Right kidney (tissue), 1 donor: ENCODE results near the gene TTC38.

Experiments
- DNase-seq: peaks from one replicate; pipeline ENCODE4 v3.0.0-alpha.2; 2016

The TTC38 gene

DNA sequence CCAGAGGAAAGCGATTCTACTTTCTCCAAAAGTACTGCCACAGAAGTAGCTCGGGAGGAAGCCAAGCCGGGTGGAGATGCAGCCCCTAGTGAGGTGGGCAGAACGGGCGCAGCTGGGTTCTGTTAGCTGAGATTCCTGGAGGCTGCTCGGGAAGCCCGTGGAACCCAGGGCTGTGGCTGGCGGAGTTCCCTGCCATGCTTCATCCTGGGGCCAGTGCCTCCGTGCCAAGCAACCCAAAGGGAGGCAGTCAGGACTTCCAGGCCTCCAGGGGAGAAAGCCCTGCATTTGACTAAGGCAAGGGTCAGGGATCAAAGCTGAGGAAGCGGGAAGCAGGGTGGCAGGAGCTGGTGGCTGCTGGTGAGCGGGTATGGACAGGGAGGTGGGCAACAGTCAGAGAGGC, 61.0 kb downstream of the TTC38 start:
- DNase-seq: no peak

DNA sequence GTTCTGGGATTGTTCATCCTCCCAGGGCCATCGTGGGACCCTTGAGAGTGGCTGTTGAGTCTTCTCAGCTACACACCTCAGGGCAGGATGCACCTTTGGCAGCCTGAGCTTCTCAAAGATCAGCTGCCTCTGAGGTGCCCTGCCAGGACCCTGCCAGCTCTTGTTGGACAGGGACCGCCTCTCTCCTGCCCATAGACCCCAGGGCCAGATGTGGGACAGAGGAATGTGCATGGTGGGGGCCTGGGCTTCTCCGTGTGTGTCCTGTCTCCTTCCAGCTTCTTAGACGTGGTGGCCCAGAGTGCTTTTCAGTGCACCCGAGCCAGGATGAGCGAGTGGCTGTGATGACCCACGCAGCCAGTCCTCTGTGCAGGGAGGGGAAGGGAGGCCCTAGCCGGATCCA, 61.8 kb downstream of the TTC38 start:
- DNase-seq: no peak

- DNase-seq: no peak
These were observed 62.6 kb downstream of the TTC38 start for GRCh38 chr22:46330426-46330825.

DNA sequence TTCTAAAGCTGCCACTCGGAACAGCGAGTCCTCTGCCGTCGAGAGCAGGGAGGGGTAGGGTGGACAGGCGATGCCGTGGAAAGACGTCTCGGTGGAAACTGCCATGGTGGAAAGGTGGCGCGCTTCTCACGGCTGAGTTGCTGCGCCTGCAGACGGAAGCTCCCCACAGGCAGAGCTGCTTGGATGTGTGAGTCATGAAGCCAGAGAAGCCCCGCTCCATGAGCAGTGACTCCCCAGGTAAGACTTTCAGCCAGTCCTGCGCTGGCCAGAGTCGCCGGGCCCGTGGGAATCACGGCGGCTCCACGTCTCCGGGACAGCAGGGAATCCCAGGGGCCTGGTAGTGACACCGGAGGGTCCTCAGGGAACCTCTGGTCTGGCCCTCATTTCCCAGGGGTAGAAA, 63.7 kb downstream of the TTC38 start:
- DNase-seq: no peak

- peak; percentile 91 for DNase-seq
These were observed 67.7 kb downstream of the TTC38 start, which contains the start of gene TRMU for GRCh38 chr22:46335201-46336118. Gene TRMU, plus strand, starts transcription at chr22:46335714. Its CDS starts 51 bp downstream, at chr22:46335765.

GRCh38 chr22:46336119-46337078, 68.6 kb downstream of the TTC38 start:
- DNase-seq: peak; percentile 46

DNA sequence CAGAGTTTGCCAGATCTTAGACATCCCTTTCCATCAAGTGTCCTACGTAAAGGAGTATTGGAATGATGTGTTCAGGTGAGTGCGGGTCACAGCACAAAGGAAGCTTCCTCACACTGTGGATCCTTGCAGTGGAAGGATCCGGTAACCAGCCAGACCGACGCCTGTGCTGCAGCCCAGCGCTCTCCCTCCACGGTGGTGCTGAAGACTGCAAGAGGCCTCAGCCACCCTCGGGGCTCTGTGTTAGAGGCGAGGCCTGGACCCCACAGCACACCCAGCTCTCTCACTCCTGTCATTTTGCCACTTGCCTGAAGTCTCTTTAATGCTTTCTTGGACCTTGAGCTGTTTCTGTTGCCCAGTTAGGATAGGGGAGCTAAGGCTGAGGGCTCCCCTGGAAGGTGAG, 70.1 kb downstream of the TTC38 start:
- no peak for DNase-seq

DNA sequence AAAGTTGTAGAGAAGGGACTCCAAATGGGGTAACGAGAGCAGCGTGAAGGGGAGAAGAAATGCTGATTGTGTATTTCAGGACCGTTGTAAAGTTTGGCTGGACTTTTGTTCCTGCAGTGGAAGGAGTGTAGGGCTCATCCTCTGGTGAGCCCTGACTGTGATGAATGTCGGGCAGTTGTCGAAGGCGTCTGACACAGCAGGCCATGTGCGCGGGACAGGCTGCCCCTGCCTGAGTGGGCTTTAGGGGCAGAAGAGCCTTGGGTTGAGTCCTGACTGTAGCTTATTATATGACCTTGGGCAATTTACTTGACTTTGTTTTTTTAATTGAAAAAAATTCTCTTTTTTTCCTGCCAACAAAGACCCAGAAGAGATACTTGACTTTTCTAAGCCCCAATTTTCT, 70.8 kb downstream of the TTC38 start:
- DNase-seq: no peak

DNA sequence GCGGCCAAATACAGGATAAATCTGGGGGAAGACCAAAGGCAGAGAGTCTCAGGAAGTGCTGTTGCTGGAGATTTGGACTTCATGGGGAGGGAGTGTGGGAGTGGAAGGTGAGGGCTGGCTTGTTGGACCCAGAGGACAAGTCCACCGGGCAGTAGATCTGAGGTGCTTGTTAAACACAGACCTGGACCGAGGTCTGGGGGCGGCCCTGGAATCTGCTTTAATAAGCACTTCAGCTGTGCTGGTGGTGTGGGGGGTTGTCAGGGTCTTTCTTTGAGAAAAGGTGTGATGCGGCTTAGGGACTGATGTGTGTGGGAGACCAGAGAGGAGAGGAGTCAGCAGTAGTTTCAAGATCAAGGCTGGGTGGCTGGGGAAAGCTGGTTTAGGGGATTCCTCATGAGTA, 72.1 kb downstream of the TTC38 start:
- DNase-seq: no peak

- DNase-seq: no peak
These were observed 72.9 kb downstream of the TTC38 start for GRCh38 chr22:46340676-46341075.
